ENCODE results near the gene LAMTOR4.

- TF ChIP-seq CTCF (IDR thresholded peaks at IDR 0.05) (no peak), POLR2A (IDR thresholded peaks at IDR 0.05) (no peak), POLR2AphosphoS5 (IDR thresholded peaks at IDR 0.05) (no peak)
These were observed 25.9 kb downstream of the LAMTOR4 start for GRCh38 chr7:100174582-100174981.

All from breast epithelium (tissue), 3 donors.